Left cardiac atrium (tissue), 4 donors: ENCODE measurements around the gene SOHLH1. TPM values are rescaled to one million over a fixed set of nuclear protein-coding genes. Genes with fewer than 3 reads are reported as not detected.

Experiments used
- ATAC-seq, 2 donors: fragments of 200-7000 bp; cut with Tn5 transposase; one replicate each; pipeline ENCODE4 v1.9.1; 2020; ENCODE audit warnings: mild to moderate bottlenecking in 2 of 2, moderate library complexity in 2 of 2
- DNase-seq: peaks from one replicate; pipeline ENCODE4 v3.0.0-alpha.2; 2020
- intact Hi-C, 2 donors: fragments of 100-400 bp; cut with DNase I; formaldehyde crosslinking; loops; one replicate each; pipeline versions ENCODE4 v1.14.1 to v1.15.1; 2022 to 2023
- total RNA-seq, 2 donors: library from RNA; stranded (reverse); fragmentation: NEBNext Ultra II Directional; extraction: Animal tissue kit (Norgen Biotek cat#: 25700); gene quantifications; one replicate each; pipeline ENCODE4 v1.2.1, GENCODE V29; 2021
- donor health status: DM: no; HTN: yes; CAD: no.
- donor health status: DM: no; HTN: yes; CAD: no; lungs with severe emphysema.
- donor health status: DM: yes; HTN: yes; CAD: no.
- donor health status: Dilated cardiomyopathy.

The SOHLH1 gene
- total RNA-seq, 2 donors from 2014 or later = not detected

- DNase-seq (no peak), ATAC-seq (no peak)
- intact Hi-C loops = no loop called here
These were observed 32.5 kb downstream of the SOHLH1 start for GRCh38 chr9:135666534-135667462.

GRCh38 chr9:135665795-135666189 lies 33.5 kb downstream of the SOHLH1 start:
- intact Hi-C loops = no loop called here
- ATAC-seq (no peak), DNase-seq (no peak)

- DNase-seq = no peak
- ATAC-seq = no peak
- intact Hi-C loops = no loop called here
These were observed 34.2 kb downstream of the SOHLH1 start for GRCh38 chr9:135664801-135665794.

DNA sequence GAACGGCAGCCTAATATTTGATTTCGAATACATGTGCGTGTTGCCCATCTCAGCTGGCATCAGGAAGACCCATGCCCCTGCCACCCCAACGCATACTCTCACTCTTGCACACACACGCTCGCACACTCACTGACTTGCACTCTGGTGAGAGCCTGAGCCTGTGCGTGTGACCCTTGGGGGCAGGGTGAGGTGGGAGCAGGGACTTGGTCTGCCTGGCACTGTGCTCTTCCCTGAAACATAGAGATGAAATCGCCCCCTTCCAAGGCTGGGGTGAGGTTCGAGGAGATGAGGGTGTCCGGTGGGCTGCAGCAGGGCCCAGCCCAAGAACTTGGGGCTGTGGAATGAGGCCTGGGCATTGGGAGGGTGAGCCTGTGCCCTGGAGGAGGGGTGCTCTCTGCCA lies 35.0 kb downstream of the SOHLH1 start:
- intact Hi-C loops = no loop called here
- ATAC-seq = no peak
- no peak for DNase-seq

GRCh38 chr9:135663857-135664256 lies 35.4 kb downstream of the SOHLH1 start:
- intact Hi-C loops = no loop called here
- ATAC-seq (no peak), DNase-seq (no peak)

DNA sequence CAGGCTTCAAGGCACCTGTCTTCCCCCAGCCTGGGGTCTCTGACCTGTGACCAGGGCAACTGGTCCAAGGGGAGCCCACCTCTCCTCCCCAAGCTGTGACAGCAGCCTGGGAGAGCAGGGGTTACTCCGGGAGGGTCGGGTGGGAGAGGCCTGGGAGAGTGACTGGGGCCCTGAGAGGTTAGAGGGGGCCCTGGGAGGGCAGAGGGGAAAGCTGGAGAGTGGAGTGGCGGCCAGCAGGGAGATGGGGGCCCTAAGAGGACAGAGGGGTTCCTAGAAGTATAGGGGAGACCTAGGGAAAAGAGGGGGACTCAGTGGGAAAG lies 35.9 kb downstream of the SOHLH1 start:
- intact Hi-C loops = no loop called here
- no peak for ATAC-seq
- DNase-seq = no peak

DNA sequence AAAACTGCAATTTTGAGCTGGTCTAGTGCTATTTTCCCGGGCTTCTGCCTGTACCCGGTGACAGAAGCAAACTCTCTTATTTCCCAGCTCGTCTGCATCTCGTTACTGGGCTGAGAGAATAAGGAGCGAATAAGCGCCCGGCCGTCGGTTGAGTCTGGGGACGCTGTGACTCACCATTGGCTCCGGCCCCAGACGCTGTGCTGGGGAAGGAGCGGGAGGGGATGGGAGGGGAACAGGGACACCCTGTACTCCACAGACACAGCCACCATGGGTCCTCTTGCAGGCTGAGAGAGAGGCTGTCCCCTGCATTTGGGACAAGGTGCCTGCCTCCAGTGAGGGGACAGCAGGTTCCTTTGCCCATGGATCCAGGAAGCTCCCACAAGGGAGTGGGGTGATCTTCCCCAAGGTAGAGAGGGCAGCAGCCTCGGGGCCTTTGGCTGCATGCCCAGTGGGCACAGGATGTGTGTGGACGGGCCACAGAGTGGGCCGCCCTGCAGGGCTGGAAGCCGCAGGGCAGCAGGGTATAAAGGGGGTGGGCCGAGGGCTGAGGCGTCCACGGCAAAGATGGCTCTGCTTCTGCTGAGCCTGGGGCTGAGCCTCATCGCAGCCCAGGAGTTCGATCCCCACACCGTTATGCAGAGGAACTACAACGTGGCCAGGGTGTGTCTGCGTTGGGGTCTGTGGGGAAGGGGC lies 36.4 kb downstream of the SOHLH1 start, which contains the start of gene LCN9:
LCN9 (plus strand) TSS at position 552 of the 693 bp plus-strand sequence; CDS start at position 565, 13 bp downstream.
- ATAC-seq (peak in 1 of 2 donors; percentile 68), DNase-seq (peak; percentile 53)

DNA sequence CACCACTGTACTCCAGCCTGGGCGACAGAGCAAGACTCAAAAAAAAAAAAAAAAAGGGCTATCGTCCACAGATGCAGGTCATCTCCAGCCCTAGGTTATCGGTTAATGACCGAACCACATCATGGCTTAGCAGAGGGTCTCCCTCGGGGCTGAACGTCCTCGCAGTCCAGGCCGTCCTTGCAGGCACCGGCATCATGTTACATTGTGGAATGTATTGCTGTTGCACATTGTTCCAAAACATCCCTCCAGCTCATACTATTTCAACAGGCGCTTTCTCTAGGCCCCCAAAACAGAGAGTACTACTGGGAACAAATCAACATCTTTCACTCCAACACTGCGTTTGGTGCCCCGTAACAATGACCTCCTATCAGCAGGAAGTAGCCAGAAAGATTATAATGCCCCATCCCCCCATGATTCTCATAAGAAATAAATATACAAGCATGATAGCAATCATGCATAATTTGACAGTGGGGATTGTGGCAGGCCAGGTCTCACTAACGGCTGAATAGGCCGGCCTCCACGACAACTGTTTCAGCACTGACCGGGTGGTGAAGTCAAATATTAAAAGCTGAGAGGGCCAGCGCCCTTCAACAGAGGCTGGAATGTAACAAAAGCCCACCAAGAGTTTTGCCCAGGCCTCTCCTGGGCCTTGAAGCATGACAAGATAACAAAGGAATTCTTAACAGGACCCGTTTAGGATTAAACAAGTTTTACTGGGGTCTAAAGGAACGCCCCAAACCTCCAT lies 37.3 kb downstream of the SOHLH1 start:
- intact Hi-C loops = no loop called here
- DNase-seq (no peak), ATAC-seq (no peak)

More for the DNA sequence above, 36.4 kb downstream of the SOHLH1 start, which contains the start of gene LCN9:
- intact Hi-C loops = no loop called here

GRCh38 chr9:135660407-135660806 lies 38.9 kb downstream of the SOHLH1 start:
- DNase-seq (no peak), ATAC-seq (no peak)
- intact Hi-C loops = no loop called here

GRCh38 chr9:135659252-135659651 lies 40.0 kb downstream of the SOHLH1 start:
- intact Hi-C loops = no loop called here

DNA sequence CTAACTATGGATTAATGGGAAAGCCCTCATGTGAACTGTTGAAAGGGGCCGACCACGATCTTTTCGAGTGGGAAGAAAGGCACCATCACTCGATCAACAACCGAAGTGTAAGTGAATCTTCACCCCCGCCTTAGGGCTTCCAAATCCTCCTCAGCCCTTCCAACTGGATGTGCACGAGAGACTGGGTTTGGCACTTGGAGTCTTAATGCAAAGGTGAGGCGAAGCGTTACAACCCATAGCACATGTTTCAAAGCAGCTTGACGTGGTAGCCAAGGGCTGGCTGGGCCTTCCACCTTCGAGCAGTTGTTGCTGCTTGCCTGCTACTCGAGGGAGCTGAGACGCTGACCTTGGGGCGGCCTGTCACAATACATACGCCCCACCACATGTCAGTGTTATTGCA lies 41.9 kb downstream of the SOHLH1 start:
- intact Hi-C loops = no loop called here
- ATAC-seq = no peak
- DNase-seq = no peak

More at GRCh38 chr9:135659252-135659651, 40.0 kb downstream of the SOHLH1 start:
- ATAC-seq (no peak), DNase-seq (no peak)

GRCh38 chr9:135655317-135655716 lies 44.0 kb downstream of the SOHLH1 start:
- DNase-seq (no peak), ATAC-seq (no peak)
- intact Hi-C loops = no loop called here

DNA sequence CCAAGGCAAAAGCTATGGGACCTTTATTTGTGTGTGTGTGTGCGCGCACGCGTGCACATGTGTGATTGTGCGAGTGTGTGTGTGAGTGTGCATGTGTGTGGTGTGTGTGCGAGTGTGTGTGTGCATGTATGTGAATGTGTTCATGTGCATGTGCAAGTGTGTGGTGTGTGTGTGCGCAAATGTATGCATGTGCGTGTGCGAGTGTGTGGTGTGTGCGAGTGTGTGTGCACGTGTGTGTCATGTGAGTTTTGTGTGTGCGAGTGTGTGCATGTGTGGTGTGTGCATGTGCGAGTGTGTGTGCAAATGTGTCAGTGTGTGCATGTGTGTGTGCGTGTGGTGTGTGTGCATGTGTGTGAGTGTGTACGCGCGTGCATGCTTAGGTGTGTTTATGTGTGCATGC lies 48.9 kb downstream of the SOHLH1 start:
- intact Hi-C loops = no loop called here
- DNase-seq = no peak
- ATAC-seq = no peak

DNA sequence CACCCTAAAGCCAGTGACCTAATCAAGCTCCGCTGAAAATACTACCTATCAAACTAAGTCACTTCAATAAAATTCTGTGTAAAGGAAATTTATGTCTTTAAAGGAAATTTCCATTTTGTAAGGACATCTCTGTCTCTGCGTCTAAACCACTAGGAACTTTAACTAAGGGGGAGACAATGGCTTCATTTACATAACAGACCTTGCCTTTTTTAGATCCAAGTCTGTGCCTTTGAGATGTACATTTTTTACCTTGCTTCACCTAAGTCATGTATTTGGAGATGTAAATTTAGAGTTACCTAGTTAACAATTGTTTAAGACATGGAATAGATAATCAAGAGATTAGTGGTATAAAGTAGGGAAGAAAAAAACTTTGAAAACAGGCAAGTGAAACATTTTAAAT lies 49.8 kb downstream of the SOHLH1 start:
- intact Hi-C loops = no loop called here
- DNase-seq = no peak
- ATAC-seq = no peak

- ATAC-seq = no peak
- DNase-seq = no peak
These were observed 50.5 kb downstream of the SOHLH1 start for GRCh38 chr9:135648494-135649410.

GRCh38 chr9:135647884-135648283 lies 51.4 kb downstream of the SOHLH1 start:
- no peak for DNase-seq
- intact Hi-C loops = no loop called here
- ATAC-seq = no peak

More at GRCh38 chr9:135648494-135649410, 50.5 kb downstream of the SOHLH1 start:
- intact Hi-C loops = no loop called here

GRCh38 chr9:135644631-135645218 lies 54.6 kb downstream of the SOHLH1 start:
- no peak for ATAC-seq
- DNase-seq = no peak
- intact Hi-C loops = no loop called here
